ENCODE data around the gene RRP1B.

DNA sequence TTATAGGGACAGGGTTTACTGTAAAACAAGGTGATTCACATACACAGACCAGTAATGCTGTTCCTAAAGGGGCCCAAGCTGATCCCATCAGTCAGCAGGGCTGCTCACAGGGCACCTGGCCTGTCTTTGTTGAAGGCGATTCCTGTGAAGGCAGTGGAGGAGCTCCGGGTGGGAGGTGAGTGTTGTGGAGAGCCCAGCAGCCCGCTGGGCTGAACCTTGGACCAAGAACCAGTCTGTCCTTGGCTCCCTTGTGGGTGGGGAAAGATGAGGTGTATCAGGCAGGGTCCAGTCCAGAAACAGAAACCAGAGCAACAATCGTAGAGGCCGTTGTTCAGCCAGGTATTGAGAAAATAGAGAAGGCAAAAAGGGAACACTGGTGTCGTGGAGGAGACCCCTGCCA, 72.1 kb downstream of the RRP1B start:
- TF ChIP-seq, protein P1, sequence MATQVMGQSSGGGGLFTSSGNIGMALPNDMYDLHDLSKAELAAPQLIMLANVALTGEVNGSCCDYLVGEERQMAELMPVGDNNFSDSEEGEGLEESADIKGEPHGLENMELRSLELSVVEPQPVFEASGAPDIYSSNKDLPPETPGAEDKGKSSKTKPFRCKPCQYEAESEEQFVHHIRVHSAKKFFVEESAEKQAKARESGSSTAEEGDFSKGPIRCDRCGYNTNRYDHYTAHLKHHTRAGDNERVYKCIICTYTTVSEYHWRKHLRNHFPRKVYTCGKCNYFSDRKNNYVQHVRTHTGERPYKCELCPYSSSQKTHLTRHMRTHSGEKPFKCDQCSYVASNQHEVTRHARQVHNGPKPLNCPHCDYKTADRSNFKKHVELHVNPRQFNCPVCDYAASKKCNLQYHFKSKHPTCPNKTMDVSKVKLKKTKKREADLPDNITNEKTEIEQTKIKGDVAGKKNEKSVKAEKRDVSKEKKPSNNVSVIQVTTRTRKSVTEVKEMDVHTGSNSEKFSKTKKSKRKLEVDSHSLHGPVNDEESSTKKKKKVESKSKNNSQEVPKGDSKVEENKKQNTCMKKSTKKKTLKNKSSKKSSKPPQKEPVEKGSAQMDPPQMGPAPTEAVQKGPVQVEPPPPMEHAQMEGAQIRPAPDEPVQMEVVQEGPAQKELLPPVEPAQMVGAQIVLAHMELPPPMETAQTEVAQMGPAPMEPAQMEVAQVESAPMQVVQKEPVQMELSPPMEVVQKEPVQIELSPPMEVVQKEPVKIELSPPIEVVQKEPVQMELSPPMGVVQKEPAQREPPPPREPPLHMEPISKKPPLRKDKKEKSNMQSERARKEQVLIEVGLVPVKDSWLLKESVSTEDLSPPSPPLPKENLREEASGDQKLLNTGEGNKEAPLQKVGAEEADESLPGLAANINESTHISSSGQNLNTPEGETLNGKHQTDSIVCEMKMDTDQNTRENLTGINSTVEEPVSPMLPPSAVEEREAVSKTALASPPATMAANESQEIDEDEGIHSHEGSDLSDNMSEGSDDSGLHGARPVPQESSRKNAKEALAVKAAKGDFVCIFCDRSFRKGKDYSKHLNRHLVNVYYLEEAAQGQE (IDR thresholded peaks at IDR 0.05; ENCODE audit: borderline replicate concordance) = no peak
- TF ChIP-seq, protein P2, sequence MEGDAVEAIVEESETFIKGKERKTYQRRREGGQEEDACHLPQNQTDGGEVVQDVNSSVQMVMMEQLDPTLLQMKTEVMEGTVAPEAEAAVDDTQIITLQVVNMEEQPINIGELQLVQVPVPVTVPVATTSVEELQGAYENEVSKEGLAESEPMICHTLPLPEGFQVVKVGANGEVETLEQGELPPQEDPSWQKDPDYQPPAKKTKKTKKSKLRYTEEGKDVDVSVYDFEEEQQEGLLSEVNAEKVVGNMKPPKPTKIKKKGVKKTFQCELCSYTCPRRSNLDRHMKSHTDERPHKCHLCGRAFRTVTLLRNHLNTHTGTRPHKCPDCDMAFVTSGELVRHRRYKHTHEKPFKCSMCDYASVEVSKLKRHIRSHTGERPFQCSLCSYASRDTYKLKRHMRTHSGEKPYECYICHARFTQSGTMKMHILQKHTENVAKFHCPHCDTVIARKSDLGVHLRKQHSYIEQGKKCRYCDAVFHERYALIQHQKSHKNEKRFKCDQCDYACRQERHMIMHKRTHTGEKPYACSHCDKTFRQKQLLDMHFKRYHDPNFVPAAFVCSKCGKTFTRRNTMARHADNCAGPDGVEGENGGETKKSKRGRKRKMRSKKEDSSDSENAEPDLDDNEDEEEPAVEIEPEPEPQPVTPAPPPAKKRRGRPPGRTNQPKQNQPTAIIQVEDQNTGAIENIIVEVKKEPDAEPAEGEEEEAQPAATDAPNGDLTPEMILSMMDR (IDR thresholded peaks at IDR 0.05; ENCODE audit: poor library complexity, severe bottlenecking) = no peak
- TF ChIP-seq SMC3 (conservative IDR thresholded peaks at IDR 0.05; ENCODE audit: poor library complexity) (no peak), POLR2AphosphoS5 (IDR thresholded peaks at IDR 0.05) (no peak), EZH2 (IDR thresholded peaks at IDR 0.05; ENCODE audit: borderline replicate concordance, insufficient read depth, low read length, poor library complexity, severe bottlenecking) (no peak), TAF1 (IDR thresholded peaks at IDR 0.05; ENCODE audit: low read depth) (no peak), MXI1 (conservative IDR thresholded peaks at IDR 0.05; ENCODE audit: poor library complexity, severe bottlenecking) (no peak)
